IPS-18c (cell line): ENCODE results near the gene D2HGDH.
A peak's percentile ranks its signal among the peaks of the same experiment; 100 is the strongest.
"Not testable (repeated sequence)": the region's sequence is repeated elsewhere in the genome, so short reads cannot be mapped to it uniquely, and the experiment has no call there.

ENCODE experiments used
- H3K4me3 ChIP-seq: 2 replicates; pipeline ENCODE4 v1.7.0; 2013; ENCODE audit warnings: low read depth, mild to moderate bottlenecking, low read length, moderate library complexity; ENCODE audit not compliant: insufficient read depth
- H3K9me3 ChIP-seq: one replicate; pipeline ENCODE4 v1.6.1; 2013; ENCODE audit warnings: mild to moderate bottlenecking, low read length, moderate library complexity; ENCODE audit not compliant: control insufficient read depth, insufficient read depth

D2HGDH gene

GRCh38 chr2:241795021-241795999 is 60.9 kb downstream of the D2HGDH start:
- Histone ChIP-seq H3K9me3 (no peaks in the 10 kb centered on the region), H3K4me3 (no peak overlapping the region)

DNA sequence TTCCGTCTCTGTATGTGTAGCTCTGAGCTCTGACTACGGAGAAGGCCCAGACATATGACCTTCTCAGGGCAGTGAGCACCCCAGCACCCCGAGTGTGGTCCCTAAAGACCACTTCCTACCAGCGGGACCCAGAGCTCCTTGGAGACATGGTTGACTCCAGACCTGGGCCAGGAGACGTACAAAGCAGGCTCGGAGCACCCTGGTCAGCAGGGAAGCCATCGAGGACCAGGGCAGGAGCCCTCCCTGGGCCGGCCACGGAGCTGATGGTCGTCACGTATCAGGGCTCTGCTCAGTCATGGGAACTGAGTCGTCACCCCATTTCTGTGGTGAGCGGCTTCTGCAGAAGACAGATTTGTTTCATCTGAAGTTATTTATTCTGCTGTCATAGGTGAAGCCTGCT is 61.8 kb downstream of the D2HGDH start:
- no peaks in the 10 kb centered on the region for H3K9me3 ChIP-seq
- H3K4me3 ChIP-seq: no peak overlapping the region

DNA sequence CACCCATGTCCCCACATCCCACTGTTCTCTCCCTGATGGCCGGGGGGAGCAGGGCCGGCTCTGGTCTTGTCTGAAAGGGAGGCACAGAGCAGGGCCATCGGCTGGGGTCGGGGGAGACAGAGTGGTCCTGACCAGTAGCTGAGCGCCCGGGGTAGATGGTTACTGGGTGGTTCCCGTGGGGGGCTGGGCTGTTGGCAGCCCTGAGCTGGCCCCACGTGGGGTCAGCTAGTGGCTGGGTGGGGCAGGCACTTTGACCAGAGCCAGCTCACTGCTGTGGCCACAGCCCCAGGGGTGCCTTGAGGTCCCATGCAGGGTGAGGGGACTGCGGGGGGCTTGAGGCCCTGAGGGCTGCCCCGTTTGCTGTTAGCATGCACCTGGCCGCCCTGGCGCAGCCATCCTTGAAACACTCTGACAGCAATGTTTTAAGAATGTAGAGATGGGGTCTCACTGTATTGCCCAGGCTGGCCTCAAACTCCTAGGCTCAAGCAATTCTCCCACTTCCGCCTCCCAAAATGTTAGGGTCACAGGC is 62.2 kb downstream of the D2HGDH start:
- no peak overlapping the region for H3K4me3 ChIP-seq
- H3K9me3 ChIP-seq: no peaks in the 10 kb centered on the region

DNA sequence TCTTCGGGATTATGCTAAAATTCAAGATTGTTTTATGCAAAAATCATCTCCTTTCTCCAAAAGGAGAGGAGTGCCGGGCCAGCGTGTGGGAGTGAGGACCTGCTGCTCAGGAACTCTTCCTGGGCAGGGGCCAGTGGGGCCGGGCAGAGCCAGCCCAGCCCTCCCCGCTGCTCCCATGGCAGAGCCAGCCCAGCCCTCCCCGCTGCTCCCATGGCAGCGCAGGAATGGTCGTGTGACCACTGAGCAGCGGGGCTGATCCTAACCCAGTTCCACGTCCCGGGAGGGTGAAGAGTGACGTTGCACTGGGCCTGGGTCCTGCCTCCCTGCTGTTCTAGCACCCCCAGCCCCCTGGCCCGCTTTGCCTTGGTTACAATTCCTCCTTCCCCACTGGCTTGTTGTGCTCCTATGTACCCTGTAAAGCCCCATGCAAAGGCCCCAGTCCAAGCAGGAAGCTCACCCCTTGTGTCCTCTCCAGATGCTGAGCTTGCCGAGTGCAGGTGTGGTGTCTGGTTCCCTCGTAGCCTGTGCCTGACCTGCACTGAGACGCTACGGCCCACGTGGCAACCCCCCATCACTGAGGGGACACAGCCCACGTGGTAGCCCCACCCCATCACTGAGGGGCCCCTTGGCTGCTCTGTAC is 63.1 kb downstream of the D2HGDH start:
- H3K9me3 ChIP-seq: no peaks in the 10 kb centered on the region
- H3K4me3 ChIP-seq: no peak overlapping the region

DNA sequence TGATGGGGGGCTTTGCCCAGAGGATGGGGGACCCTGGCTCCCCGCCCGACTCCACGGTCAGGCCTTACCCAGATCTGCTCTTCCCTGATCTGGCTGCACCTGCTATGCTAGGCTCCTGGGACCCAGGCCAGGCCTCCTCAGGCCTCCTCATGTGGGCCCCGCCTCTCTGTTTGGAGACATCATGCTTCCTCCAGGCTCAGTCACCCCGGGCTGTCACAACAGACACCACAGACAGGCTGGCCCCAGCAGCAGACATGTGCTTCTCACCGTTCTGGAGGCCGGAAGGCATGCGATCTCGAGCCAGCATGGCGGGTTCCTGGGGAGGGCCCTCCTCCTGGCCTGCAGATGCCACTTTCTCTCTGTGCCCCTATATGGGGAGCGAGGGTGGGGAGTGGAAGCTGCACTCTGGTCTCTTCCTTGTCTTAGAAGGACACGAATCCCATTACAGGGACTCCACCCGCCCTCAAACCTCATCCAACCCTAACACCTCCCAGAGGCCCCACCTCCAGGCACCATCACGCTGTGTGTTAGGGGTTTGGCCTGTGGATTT is 63.7 kb downstream of the D2HGDH start:
- Histone ChIP-seq H3K9me3 (no peaks in the 10 kb centered on the region), H3K4me3 (no peak overlapping the region)

GRCh38 chr2:241798631-241799521 is 64.4 kb downstream of the D2HGDH start:
- Histone ChIP-seq H3K9me3 (no peaks in the 10 kb centered on the region), H3K4me3 (no peak overlapping the region)

DNA sequence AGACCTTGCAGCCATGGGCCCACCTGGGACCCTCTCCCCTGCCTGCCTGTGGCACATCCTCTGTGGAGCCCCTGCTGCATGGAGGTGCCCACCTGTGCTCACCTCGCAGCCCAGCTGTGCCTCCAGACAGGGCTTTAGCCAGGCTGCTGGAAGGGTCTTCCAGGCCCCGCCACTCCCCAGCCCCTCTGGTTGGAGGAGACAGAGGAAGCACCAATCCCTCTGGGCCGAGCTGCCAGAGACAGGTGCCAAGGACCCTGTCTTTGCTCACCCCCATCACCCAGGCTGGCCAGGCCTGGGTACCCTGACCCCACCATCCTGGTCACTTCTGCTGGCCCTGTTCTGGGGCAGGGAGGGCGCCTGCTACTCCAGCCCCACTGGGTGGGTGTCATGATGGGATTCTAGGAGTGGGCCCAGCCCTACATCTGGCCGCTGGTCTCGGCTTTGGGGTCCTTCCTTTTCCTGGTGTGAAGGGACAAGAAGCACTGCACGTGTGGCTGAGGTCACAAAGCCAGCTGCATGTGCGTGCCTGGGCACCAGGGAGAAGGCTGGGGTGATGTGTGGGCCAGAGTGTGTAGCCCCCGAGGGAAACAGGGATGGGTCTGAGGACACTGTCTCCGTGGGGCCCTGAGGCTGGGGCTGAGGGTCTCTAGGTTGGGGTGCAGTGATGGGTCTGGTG is 65.2 kb downstream of the D2HGDH start:
- Histone ChIP-seq H3K4me3 (no peak overlapping the region), H3K9me3 (no peaks in the 10 kb centered on the region)

DNA sequence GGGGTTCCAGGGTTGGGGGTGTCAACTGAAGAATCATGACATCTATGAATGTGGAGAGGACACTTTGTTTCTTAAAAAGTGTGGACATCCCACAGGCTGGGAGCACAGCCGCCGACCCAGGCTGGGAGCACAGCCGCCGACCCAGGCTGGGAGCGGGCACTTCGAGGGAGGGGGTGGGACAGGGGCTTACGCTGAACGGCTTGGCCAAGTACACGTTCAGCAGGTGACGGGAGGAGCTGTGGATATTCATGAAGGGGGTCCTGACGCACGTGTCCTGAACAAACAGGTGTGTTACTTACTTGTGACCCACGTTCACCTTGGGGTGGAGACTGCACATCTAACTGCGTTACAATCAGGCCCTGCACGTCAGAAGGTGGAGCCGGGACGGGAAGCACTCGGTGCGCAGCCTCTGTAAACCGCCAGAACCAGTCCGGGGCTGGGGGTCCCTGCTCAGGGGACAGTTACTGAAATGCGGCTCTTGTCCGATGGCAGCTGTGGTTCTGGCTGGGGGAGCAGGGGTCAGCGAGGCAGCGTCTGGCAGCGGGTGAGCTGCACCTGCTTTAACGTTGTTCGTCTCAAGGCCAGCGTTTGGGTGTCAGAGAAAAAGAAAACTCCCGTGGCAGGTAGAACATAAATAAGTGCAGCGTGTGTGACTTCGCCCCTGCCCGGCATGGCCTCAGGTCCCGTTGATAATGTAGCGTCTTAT is 65.9 kb downstream of the D2HGDH start:
- H3K9me3 ChIP-seq, H3K4me3 ChIP-seq: not testable (repeated sequence)

- Histone ChIP-seq H3K9me3 (no peaks in the 10 kb centered on the region), H3K4me3 (no peak overlapping the region)
Observed at GRCh38 chr2:241801611-241802420, 67.4 kb downstream of the D2HGDH start.

DNA sequence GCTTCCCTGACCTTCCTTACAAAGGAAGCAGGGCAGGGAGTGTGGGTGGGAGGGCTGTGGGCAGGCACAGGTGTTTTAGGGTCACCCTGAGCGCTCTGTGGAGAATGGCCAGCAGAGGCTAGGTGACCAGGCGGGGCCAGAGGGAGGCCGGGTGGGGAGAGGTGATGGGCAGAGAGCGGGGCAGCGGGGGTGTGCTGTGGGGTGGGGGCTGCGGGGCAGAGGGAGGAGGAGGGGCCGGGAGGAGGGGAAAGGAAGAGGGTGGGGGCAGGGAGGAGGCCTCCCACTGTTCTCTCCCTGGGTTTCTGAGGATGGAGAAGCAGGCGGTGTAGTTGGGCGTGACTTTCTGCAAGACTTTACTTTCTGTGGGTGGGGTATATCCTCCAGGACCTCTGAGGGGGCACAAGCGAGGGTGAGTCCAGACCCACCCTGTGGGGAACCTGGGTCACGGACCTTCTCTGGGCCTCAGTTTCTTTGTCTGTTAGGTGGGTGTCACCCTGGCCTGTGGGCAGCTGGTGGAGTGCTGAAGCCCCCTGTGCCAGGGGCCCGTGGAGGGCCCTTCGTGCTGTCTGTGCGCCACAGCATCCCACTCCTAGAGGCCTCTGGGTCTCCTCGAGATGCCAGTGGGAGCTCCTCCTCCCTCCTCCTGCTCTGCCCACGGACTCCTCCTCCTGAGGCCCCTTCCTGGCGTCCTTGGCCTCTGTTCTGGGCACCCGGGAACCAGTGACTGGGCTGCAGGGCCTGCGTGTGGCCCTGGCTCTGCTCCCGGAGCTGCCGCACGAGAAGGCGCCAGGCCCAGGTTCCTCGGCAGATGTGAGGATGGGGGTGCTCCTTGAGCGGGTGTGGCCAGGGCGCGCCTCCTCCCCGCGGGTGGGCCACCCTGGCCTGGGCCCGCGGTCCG is 68.2 kb downstream of the D2HGDH start:
- Histone ChIP-seq H3K4me3 (no peak overlapping the region; the same call in 1 of the 2 replicates), H3K9me3 (no peaks in the 10 kb centered on the region)

DNA sequence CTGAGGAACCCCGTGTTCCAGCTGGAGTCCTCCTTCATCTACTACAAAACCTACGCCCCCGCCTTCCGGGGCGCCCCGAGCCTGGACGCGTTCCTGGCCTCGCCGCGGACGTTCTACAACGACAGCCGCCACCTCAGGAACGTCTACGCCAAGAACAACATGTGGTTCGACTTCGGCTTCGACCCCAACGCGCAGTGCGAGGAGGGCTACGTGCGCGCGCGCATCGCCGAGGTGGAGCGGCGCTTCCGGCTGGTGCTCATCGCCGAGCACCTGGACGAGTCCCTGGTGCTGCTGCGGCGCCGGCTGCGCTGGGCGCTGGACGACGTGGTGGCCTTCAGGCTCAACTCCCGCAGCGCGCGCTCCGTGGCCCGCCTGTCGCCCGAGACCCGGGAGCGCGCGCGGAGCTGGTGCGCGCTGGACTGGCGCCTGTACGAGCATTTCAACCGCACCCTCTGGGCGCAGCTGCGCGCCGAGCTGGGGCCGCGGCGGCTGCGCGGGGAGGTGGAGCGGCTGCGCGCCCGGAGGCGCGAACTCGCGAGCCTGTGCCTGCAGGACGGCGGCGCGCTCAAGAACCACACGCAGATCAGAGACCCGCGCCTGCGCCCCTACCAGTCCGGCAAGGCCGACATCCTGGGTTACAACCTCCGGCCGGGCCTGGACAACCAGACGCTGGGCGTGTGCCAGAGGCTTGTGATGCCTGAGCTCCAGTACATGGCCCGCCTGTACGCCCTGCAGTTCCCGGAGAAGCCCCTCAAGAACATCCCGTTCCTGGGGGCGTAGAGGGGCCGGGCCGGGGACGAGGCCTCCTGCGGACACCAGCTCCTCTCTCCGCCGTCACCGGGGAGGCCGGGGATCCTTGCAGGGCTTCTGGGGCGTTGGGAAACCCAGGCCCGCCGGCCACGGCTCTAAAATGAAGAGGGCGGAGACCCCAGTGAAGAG is 69.2 kb downstream of the D2HGDH start:
- Histone ChIP-seq H3K9me3 (no peaks in the 10 kb centered on the region), H3K4me3 (peak overlapping the region; percentile 51)

DNA sequence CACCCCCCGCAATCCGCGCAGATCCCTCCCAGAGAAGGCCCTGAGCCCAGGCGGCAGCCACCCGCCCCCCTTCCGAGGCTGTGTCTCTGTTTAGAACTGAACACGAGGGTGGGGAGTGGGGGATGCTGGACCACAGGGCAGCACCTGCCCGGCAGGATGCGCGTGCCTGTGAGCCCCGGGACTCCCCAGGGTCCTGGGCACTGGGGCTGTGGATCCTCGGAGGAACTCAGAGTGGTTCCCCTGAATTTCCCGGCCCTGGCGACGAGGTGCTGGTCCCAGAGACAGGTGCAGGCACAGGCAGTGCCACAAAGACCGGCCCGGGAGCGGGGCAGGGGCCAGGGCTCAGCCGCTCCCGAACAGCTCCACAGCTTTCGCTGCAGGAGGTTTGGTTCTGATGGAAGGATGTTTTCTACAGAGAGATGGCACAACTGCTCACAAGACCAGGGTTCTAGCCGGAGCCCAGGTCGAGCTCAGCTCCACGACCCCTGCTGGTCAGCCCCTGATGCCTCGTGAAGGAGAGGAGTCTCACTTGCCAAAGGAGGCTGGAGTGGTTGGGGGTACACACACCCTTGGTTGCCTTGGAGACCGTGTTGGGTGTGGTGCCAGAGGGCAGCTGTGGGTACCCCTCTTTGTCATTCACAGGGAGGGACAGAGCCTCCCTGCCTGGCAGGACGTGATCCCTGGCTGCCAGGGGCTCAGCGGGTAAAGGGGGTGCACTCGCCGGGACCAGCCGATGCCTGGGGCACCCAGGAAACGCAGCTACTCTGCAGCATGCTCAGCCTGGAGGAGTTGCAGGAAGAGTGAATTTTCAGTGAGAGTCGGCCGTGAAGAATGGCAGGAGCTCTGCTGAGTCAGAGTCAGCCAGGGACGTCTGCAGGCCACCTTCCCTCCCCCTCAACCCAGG is 70.1 kb downstream of the D2HGDH start:
- H3K4me3 ChIP-seq: peak overlapping the region; percentile 51
- H3K9me3 ChIP-seq: no peaks in the 10 kb centered on the region

DNA sequence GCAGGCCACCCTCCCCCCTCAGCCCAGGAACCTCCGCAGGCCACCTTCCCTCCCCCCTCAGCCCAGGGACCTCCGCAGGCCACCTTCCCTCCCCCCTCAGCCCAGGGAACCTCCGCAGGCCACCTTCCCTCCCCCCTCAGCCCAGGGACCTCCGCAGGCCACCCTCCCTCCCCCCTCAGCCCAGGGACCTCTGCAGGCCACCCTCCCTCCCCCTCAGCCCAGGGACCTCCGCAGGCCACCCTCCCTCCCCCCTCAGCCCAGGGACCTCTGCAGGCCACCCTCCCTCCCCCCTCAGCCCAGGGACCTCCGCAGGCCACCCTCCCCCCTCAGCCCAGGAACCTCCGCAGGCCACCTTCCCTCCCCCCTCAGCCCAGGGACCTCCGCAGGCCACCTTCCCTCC is 71.8 kb downstream of the D2HGDH start:
- H3K4me3 ChIP-seq, H3K9me3 ChIP-seq: not testable (repeated sequence)
